Ovary (tissue), 9 donors: ENCODE results near the gene GABRB2. TPM values are rescaled to one million over a fixed set of nuclear protein-coding genes. Genes with fewer than 3 reads are reported as not detected.
"Not testable (repeated sequence)": the region's sequence is repeated elsewhere in the genome, so short reads cannot be mapped to it uniquely, and the experiment has no call there.

Experiments used
- DNase-seq, 5 donors: peaks; one replicate each; pipeline ENCODE4 v3.0.0-alpha.2; 2019 to 2020
- H3K27ac ChIP-seq, 2 donors: fragments of 200-600 bp; one replicate each; pipeline versions ENCODE4 v1.5.1 to v1.8.0; 2019 to 2022
- H3K27me3 ChIP-seq: fragments of 200-600 bp; one replicate; pipeline ENCODE4 v1.8.0; 2022
- H3K36me3 ChIP-seq: fragments of 200-600 bp; sonication (generic); one replicate; pipeline ENCODE4 v1.5.1; 2019
- H3K4me1 ChIP-seq: one replicate; pipeline ENCODE4 v1.8.1; 2013; ENCODE audit warnings: mild to moderate bottlenecking, moderate library complexity; ENCODE audit not compliant: insufficient read depth
- H3K4me3 ChIP-seq: fragments of 200-600 bp; sonication (generic); one replicate; pipeline ENCODE4 v1.5.1; 2017
- H3K9me3 ChIP-seq, 2 donors: fragments of 200-600 bp in 1 of 2; sonication (generic) in 1 of 2; one replicate each; pipeline versions ENCODE4 v1.5.1 to v1.8.1; 2013 to 2019; ENCODE audit warnings: mild to moderate bottlenecking in 1 of 2, moderate library complexity in 1 of 2
- EP300 ChIP-seq: sonication (generic); formaldehyde crosslinking; IDR thresholded peaks from one replicate; pipeline ENCODE4 v1.6.1; 2017; ENCODE audit warnings: antibody characterized with exemption
- POLR2A ChIP-seq: fragments of 450-650 bp; IDR thresholded peaks from one replicate; pipeline ENCODE4 v1.6.1; 2017; ENCODE audit warnings: antibody characterized with exemption, mild to moderate bottlenecking, moderate library complexity
- WGBS, 3 donors: extraction: QIAGEN DNeasy Blood & Tissue Kit in 1 of 3; methylation state at CpG; one replicate each; pipeline versions ENCODE4 v1.1.5 to v1.1.7; 2013 to 2017; 5-methylcytosine and 5-hydroxymethylcytosine counted together
- intact Hi-C, 4 donors: fragments of 100-400 bp; cut with DNase I; formaldehyde crosslinking; loops; one replicate each; pipeline versions ENCODE4 v1.11.0 to v1.15.1; 2022 to 2023
- polyA plus RNA-seq, 2 donors: library from polyadenylated mRNA; stranded (reverse); fragments of 200-250 nt in 1 of 2; fragments of 350-450 nt in 1 of 2; fragmentation: Illumina TruSeq in 1 of 2; extraction: RNeasy Lipid Tissue Mini Kit (QIAGEN cat#74804) in 1 of 2; gene quantifications; one replicate each; pipeline ENCODE4 v1.2.3, GENCODE V29; 2013 to 2014
- total RNA-seq, 7 donors: library from RNA; depleted of rRNA in 2 of 7; stranded (reverse); fragments of >200 nt in 2 of 7; fragmentation: NEBNext Ultra II Directional in 3 of 7; extraction: Animal tissue kit (Norgen Biotek cat#: 25700) in 3 of 7; gene quantifications; one replicate each; pipeline versions ENCODE4 v1.1.0 to v1.2.4, GENCODE V29; 2016 to 2023
- TF ChIP-seq, protein P1 (sequence below), 3 donors: fragments of 450-650 bp in 2 of 3; fragments of 200-600 bp in 1 of 3; IDR thresholded peaks; one replicate each; pipeline versions ENCODE4 v1.5.1 to v1.8.0; 2016 to 2022; ENCODE audit warnings: antibody characterized with exemption in 3 of 3, mild to moderate bottlenecking in 1 of 3
- donor health status: DM: no; HTN: no; CAD: no; lungs with moderate emphysema.
- donor health status: DM: no; HTN: no; CAD: no.
- donor health status: Bipolar disorder and iron deficiency.
- donor health status: DM: yes; HTN: yes; CAD: no.
- donor health status: DM: no; HTN: no; CAD: no.
- donor health status: DM: yes; HTN: yes; CAD: no.

GABRB2 gene
- total and polyA plus RNA-seq, 9 donors: under 0.01 to 3.1 (median 0.26) TPM; not detected in 1

GRCh38 chr5:161513942-161514341, 32.6 kb downstream of the GABRB2 start:
- H3K9me3 ChIP-seq: no peaks in the 10 kb centered on the region
- TF ChIP-seq EP300 (no peak), POLR2A (no peak)
- TF ChIP-seq, protein P1, sequence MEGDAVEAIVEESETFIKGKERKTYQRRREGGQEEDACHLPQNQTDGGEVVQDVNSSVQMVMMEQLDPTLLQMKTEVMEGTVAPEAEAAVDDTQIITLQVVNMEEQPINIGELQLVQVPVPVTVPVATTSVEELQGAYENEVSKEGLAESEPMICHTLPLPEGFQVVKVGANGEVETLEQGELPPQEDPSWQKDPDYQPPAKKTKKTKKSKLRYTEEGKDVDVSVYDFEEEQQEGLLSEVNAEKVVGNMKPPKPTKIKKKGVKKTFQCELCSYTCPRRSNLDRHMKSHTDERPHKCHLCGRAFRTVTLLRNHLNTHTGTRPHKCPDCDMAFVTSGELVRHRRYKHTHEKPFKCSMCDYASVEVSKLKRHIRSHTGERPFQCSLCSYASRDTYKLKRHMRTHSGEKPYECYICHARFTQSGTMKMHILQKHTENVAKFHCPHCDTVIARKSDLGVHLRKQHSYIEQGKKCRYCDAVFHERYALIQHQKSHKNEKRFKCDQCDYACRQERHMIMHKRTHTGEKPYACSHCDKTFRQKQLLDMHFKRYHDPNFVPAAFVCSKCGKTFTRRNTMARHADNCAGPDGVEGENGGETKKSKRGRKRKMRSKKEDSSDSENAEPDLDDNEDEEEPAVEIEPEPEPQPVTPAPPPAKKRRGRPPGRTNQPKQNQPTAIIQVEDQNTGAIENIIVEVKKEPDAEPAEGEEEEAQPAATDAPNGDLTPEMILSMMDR (IDR thresholded peaks at IDR 0.05): no peak
- H3K27me3 ChIP-seq: no peaks in the 10 kb centered on the region
- no peaks in the 10 kb centered on the region for H3K4me1 ChIP-seq
- no peak overlapping the region for H3K27ac ChIP-seq
- no peak overlapping the region for H3K4me3 ChIP-seq
- intact Hi-C loops: no loop called here
- 5 to 15% (median 9%) methylated on average over 1 of the region's 1 CpG for whole genome bisulfite sequencing, 3 donors
- no peak for DNase-seq
- no peaks in the 10 kb centered on the region for H3K36me3 ChIP-seq

DNA sequence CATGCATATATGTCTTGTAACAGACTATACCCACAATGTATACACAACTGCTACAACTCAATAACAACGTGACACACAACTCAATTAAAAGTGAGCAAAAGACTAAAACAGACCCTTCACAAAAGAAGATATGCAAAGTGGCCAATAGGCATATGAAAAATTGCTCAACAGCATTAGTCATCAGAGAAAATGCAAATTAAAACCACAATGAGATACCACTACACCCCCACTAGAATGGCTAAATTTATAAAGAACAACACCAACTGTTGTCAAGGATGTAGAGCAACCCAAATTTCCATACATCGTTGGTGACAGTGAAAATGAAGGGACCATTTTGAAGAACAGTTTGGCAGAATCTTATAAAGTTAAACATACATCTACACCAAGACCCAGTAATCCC, 38.9 kb downstream of the GABRB2 start:
- TF ChIP-seq POLR2A (no peak), EP300 (no peak)
- TF ChIP-seq, protein P1 (IDR thresholded peaks at IDR 0.05): no peak
- no peaks in the 10 kb centered on the region for H3K27me3 ChIP-seq
- WGBS, 3 donors: 46 to 57% (median 54%) methylated on average over 2 of the region's 2 CpGs
- no peaks in the 10 kb centered on the region for H3K36me3 ChIP-seq
- H3K4me1 ChIP-seq: no peaks in the 10 kb centered on the region
- H3K4me3 ChIP-seq: no peak overlapping the region
- H3K9me3 ChIP-seq: no peaks in the 10 kb centered on the region
- DNase-seq: no peak
- no peak overlapping the region for H3K27ac ChIP-seq
- intact Hi-C loops: no loop called here

DNA sequence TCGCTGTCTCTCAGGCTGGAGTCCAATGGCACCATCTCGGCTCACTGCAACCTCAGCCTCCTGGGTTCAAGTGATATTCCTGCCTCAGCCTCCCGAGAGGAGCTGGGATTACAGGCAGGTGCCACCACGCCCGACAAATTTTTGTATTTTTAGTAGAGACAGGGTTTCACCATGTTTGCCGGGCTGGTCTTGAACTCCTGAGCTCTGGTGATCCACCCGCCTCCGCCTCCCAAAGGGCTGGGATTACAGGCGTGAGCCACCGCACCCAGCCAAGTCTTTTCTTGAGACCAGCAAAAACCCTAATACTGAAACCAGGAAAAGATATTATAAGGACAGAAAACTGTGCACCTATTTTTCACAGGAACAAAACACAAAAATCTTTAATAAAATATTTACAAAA, 41.4 kb downstream of the GABRB2 start:
- H3K9me3 ChIP-seq, DNase-seq, H3K27me3 ChIP-seq, H3K36me3 ChIP-seq, H3K27ac ChIP-seq, intact Hi-C loops, H3K4me1 ChIP-seq, H3K4me3 ChIP-seq: not testable (repeated sequence)
- WGBS, 3 donors: 90 to 91% (median 90%) methylated on average over 10 of the region's 10 CpGs

DNA sequence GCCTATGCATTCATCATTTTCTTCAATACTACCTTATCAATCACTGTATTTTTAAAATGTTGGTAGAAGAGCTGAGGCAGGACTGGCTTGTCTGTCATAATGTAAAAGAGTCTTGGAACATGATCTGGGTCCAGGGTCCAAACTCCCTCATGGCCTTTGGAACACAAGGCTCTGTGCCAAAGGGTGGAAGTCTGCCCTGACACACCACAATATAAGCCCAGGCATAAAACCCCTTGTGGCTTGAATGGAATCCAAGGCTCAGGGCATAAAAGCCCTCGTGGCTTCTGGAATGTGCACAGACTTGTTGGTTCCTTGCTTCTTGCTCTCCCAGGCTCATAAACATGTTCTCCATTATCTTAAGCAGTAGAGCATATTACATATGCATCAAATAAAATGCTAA, 48.0 kb downstream of the GABRB2 start:
- Histone ChIP-seq H3K4me1 (no peaks in the 10 kb centered on the region), H3K27me3 (no peaks in the 10 kb centered on the region), H3K4me3 (no peak overlapping the region), H3K27ac (no peak overlapping the region), H3K36me3 (no peaks in the 10 kb centered on the region), H3K9me3 (no peaks in the 10 kb centered on the region)
- intact Hi-C loops: no loop called here
- TF ChIP-seq POLR2A (no peak), EP300 (no peak)
- TF ChIP-seq, protein P1 (IDR thresholded peaks at IDR 0.05): no peak
- WGBS, 3 donors: 50 to 77% (median 67%) methylated on average over 1 of the region's 1 CpG
- DNase-seq: no peak

- intact Hi-C loops: no loop called here
- TF ChIP-seq EP300: no peak
- no peaks in the 10 kb centered on the region for H3K36me3 ChIP-seq
Measured at GRCh38 chr5:161483721-161484120, 62.8 kb downstream of the GABRB2 start.

GRCh38 chr5:161481922-161482321, 64.6 kb downstream of the GABRB2 start:
- 66 to 75% (median 74%) methylated on average over 3 of the region's 3 CpGs for WGBS, 3 donors
- TF ChIP-seq EP300 (no peak), POLR2A (no peak)
- TF ChIP-seq, protein P1 (IDR thresholded peaks at IDR 0.05): no peak
- DNase-seq: no peak

More at GRCh38 chr5:161483721-161484120, 62.8 kb downstream of the GABRB2 start:
- Histone ChIP-seq H3K4me3 (no peak overlapping the region), H3K27ac (no peak overlapping the region), H3K9me3 (no peaks in the 10 kb centered on the region), H3K27me3 (no peaks in the 10 kb centered on the region), H3K4me1 (no peaks in the 10 kb centered on the region)
- DNase-seq: no peak

More at GRCh38 chr5:161481922-161482321, 64.6 kb downstream of the GABRB2 start:
- no peaks in the 10 kb centered on the region for H3K27me3 ChIP-seq
- H3K4me1 ChIP-seq: no peaks in the 10 kb centered on the region
- intact Hi-C loops: no loop called here
- no peaks in the 10 kb centered on the region for H3K36me3 ChIP-seq
- H3K4me3 ChIP-seq: no peak overlapping the region
- H3K9me3 ChIP-seq: no peaks in the 10 kb centered on the region
- H3K27ac ChIP-seq: no peak overlapping the region
